Heart right ventricle (tissue), 16 donors: ENCODE results near the gene TFAP2C. TPM values are rescaled to one million over a fixed set of nuclear protein-coding genes. Genes with fewer than 3 reads are reported as not detected.

Source experiments
- ATAC-seq, 8 donors: fragments of 200-7000 bp; cut with Tn5 transposase; one replicate each; pipeline ENCODE4 v1.9.1; 2020; ENCODE audit warnings: mild to moderate bottlenecking in 8 of 8, moderate library complexity in 8 of 8, moderate number of reproducible peaks in 1 of 8
- DNase-seq, 2 donors: peaks; one replicate each; pipeline ENCODE4 v3.0.0-alpha.2; 2020
- H3K27ac ChIP-seq, 10 donors: fragments of 200-600 bp; sonication (generic) in 2 of 10; one replicate each; pipeline versions ENCODE4 v1.5.0 to v1.8.0; 2020 to 2022; ENCODE audit warnings: mild to moderate bottlenecking in 3 of 10
- H3K27me3 ChIP-seq, 7 donors: fragments of 200-600 bp; one replicate each; pipeline ENCODE4 v1.8.0; 2021 to 2022; ENCODE audit warnings: mild to moderate bottlenecking in 2 of 7
- H3K36me3 ChIP-seq, 9 donors: fragments of 200-600 bp; sonication (generic) in 1 of 9; one replicate each; pipeline versions ENCODE4 v1.5.0 to v1.8.0; 2020 to 2022; ENCODE audit warnings: mild to moderate bottlenecking in 2 of 9
- H3K4me1 ChIP-seq, 9 donors: fragments of 200-600 bp; sonication (generic) in 1 of 9; one replicate each; pipeline versions ENCODE4 v1.5.0 to v1.8.0; 2020 to 2022; ENCODE audit warnings: mild to moderate bottlenecking in 4 of 9
- H3K4me3 ChIP-seq, 10 donors: fragments of 200-600 bp; sonication (generic) in 2 of 10; one replicate each; pipeline versions ENCODE4 v1.5.0 to v1.8.0; 2020 to 2022; ENCODE audit warnings: mild to moderate bottlenecking in 7 of 10, moderate library complexity in 2 of 10
- H3K9me3 ChIP-seq, 11 donors: fragments of 200-600 bp in 10 of 11; sonication (generic) in 2 of 11; one replicate each; pipeline versions ENCODE4 v1.5.0 to v1.8.0; 2013 to 2022; ENCODE audit warnings: mild to moderate bottlenecking in 2 of 11, control low read depth in 1 of 11, moderate library complexity in 1 of 11
- CTCF ChIP-seq, 9 donors: fragments of 200-600 bp; sonication (generic) in 2 of 9; IDR thresholded peaks; one replicate each; pipeline versions ENCODE4 v1.5.0 to v1.8.0; 2021 to 2022; ENCODE audit warnings: antibody characterized with exemption in 9 of 9, mild to moderate bottlenecking in 5 of 9, moderate library complexity in 1 of 9
- WGBS, 2 donors: extraction: QIAGEN DNeasy Blood & Tissue Kit; methylation state at CpG; one replicate each; pipeline ENCODE4 v1.1.7; 2013; ENCODE audit warnings: inconsistent platforms in 1 of 2; 5-methylcytosine and 5-hydroxymethylcytosine counted together
- intact Hi-C, 10 donors: fragments of 100-400 bp; cut with DNase I; formaldehyde crosslinking; loops; one replicate each; pipeline versions ENCODE4 v1.11.1 to v1.14.2; 2022
- polyA plus RNA-seq, 2 donors: library from polyadenylated mRNA; stranded (reverse); fragments of 200-250 nt; gene quantifications; one replicate each; pipeline ENCODE4 v1.2.3, GENCODE V29; 2013
- total RNA-seq, 10 donors: library from RNA; stranded (reverse); fragmentation: NEBNext Ultra II Directional in 3 of 10; extraction: Animal tissue kit (Norgen Biotek cat#: 25700) in 3 of 10; gene quantifications; one replicate each; pipeline versions ENCODE4 v1.2.1 to v1.2.4, GENCODE V29; 2021 to 2023
- donor health status: Arrhythmogenic right ventricular cardiomyopathy.
- donor health status: ischemic (EF 13 %, LVEDD 7.1; RV severe dilation, severe dysfunction).
- donor health status: healthy with polysubstance abuse.
- donor health status: DM: no; HTN: yes; CAD: no.
- donor health status: DM: no; HTN: no; CAD: no.
- donor health status: ischemic (EF 25% LVEDD 6.9; RV normal size, moderate dysfunction).
- donor health status: ischemic (EF 25% LVEDD 5.7; RV mildly dilated, moderate dysfunction).
- donor health status: healthy.
- donor health status: DM: yes; HTN: yes; CAD: no.
- donor health status: Ischemic cardiomyopathy.
- donor health status: ischemic (EF 35%, LVEDD 5.7; RV mildly dilated, moderate dysfunction).
- donor health status: nonischemic (EF 11% LVEDD 7.7; RV severe dilation, severe dysfunction).
- donor health status: DM: yes; HTN: yes; CAD: no.
- donor health status: PGD.
- donor health status: ischemic (EF 29% LVEDD 5.4; RV normal size, mild dysfunction).
- donor health status: nonischemic (EF 23%, LVEDD 6.1; RV moderate dilation, normal function).

The TFAP2C gene
- total and polyA plus RNA-seq, 12 donors = 0.03 to 0.49 (median 0.14) TPM; not detected in 2

GRCh38 chr20:56676001-56676400, 46.9 kb downstream of the TFAP2C start:
- no peaks in the 10 kb centered on the region for H3K9me3 ChIP-seq
- no peak for DNase-seq
- no peak for TF ChIP-seq CTCF (IDR thresholded peaks at IDR 0.05)
- no peak for ATAC-seq
- H3K27ac ChIP-seq = no peak overlapping the region
- H3K4me3 ChIP-seq = no peak overlapping the region
- 80 to 82% methylated on average over 12 of the region's 12 CpGs for WGBS, 2 donors
- no peaks in the 10 kb centered on the region for H3K4me1 ChIP-seq
- intact Hi-C loops = no loop called here
- no peaks in the 10 kb centered on the region for H3K36me3 ChIP-seq
- peaks cover 0 to 36% (median 5%) of the 10 kb centered on the region in 7 donors for H3K27me3 ChIP-seq

GRCh38 chr20:56676679-56677078, 47.6 kb downstream of the TFAP2C start:
- Histone ChIP-seq H3K27me3 (peaks cover 0 to 41% (median 5%) of the 10 kb centered on the region in 7 donors), H3K9me3 (no peaks in the 10 kb centered on the region), H3K27ac (no peak overlapping the region), H3K4me1 (no peaks in the 10 kb centered on the region), H3K36me3 (no peaks in the 10 kb centered on the region), H3K4me3 (no peak overlapping the region)
- DNase-seq = no peak
- no peak for ATAC-seq
- WGBS, 2 donors = 49 to 58% methylated on average over 10 of the region's 10 CpGs
- intact Hi-C loops = no loop called here
- TF ChIP-seq CTCF (IDR thresholded peaks at IDR 0.05) = no peak

- H3K9me3 ChIP-seq = no peaks in the 10 kb centered on the region
- H3K36me3 ChIP-seq = no peaks in the 10 kb centered on the region
- H3K27me3 ChIP-seq = peaks cover 0 to 45% (median 19%) of the 10 kb centered on the region in 7 donors
- TF ChIP-seq CTCF (IDR thresholded peaks at IDR 0.05) = no peak
- ATAC-seq (no peak), DNase-seq (no peak)
- H3K27ac ChIP-seq = no peak overlapping the region
- H3K4me1 ChIP-seq = no peaks in the 10 kb centered on the region
- 47 to 50% methylated on average over 11 of the region's 11 CpGs for WGBS, 2 donors
- intact Hi-C loops = no loop called here
- H3K4me3 ChIP-seq = no peak overlapping the region
Observed at GRCh38 chr20:56683077-56683865, 54.2 kb downstream of the TFAP2C start.

- H3K4me3 ChIP-seq = no peak overlapping the region
- no peaks in the 10 kb centered on the region for H3K4me1 ChIP-seq
- no peaks in the 10 kb centered on the region for H3K9me3 ChIP-seq
- TF ChIP-seq CTCF (IDR thresholded peaks at IDR 0.05) = no peak
- DNase-seq (no peak), ATAC-seq (no peak)
- H3K27ac ChIP-seq = no peak overlapping the region
- intact Hi-C loops = no loop called here
- peaks cover 0 to 59% (median 38%) of the 10 kb centered on the region in 7 donors for H3K27me3 ChIP-seq
- WGBS, 2 donors = 61 to 66% methylated on average over 16 of the region's 16 CpGs
- no peaks in the 10 kb centered on the region for H3K36me3 ChIP-seq
Observed at GRCh38 chr20:56685879-56686278, 56.8 kb downstream of the TFAP2C start.
